ENCODE results near the gene MDFIC.

MDFIC gene

GRCh38 chr7:114972567-114972966 is 50.7 kb downstream of the MDFIC start:
- H3K4me1 Mint-ChIP-seq = peaks cover 5% of the 10 kb centered on the region
- DNase-seq = no peak
- H3K27me3 Mint-ChIP-seq (ENCODE audit: low read depth, poor library complexity) = no peaks in the 10 kb centered on the region
- no peak for TF ChIP-seq CTCF (IDR thresholded peaks at IDR 0.05)
- no peaks in the 10 kb centered on the region for H3K36me3 Mint-ChIP-seq (ENCODE audit: low read depth)
- H3K27ac Mint-ChIP-seq = no peak overlapping the region
- H3K4me3 Mint-ChIP-seq = no peak overlapping the region
- H3K9me3 Mint-ChIP-seq = no peaks in the 10 kb centered on the region

GRCh38 chr7:114973147-114973546 is 51.3 kb downstream of the MDFIC start:
- no peak for TF ChIP-seq CTCF (IDR thresholded peaks at IDR 0.05)
- Mint-ChIP-seq H3K4me1 (peaks cover 5% of the 10 kb centered on the region), H3K9me3 (no peaks in the 10 kb centered on the region), H3K27me3 (ENCODE audit: low read depth, poor library complexity) (no peaks in the 10 kb centered on the region), H3K4me3 (no peak overlapping the region), H3K27ac (no peak overlapping the region), H3K36me3 (ENCODE audit: low read depth) (no peaks in the 10 kb centered on the region)
- no peak for DNase-seq

GRCh38 chr7:114975401-114975800 is 53.5 kb downstream of the MDFIC start:
- Mint-ChIP-seq H3K27me3 (ENCODE audit: low read depth, poor library complexity) (no peaks in the 10 kb centered on the region), H3K9me3 (no peaks in the 10 kb centered on the region), H3K27ac (no peak overlapping the region), H3K4me3 (no peak overlapping the region), H3K4me1 (peaks cover 5% of the 10 kb centered on the region), H3K36me3 (ENCODE audit: low read depth) (peaks cover 5% of the 10 kb centered on the region)
- TF ChIP-seq CTCF (IDR thresholded peaks at IDR 0.05) = no peak
- DNase-seq = no peak

- H3K27me3 Mint-ChIP-seq (ENCODE audit: low read depth, poor library complexity) = no peaks in the 10 kb centered on the region
- peaks cover 6% of the 10 kb centered on the region for H3K36me3 Mint-ChIP-seq (ENCODE audit: low read depth)
- H3K27ac Mint-ChIP-seq = no peak overlapping the region
- no peak for TF ChIP-seq CTCF (IDR thresholded peaks at IDR 0.05)
- no peaks in the 10 kb centered on the region for H3K9me3 Mint-ChIP-seq
- H3K4me3 Mint-ChIP-seq = no peak overlapping the region
- DNase-seq = no peak
- peaks cover 5% of the 10 kb centered on the region for H3K4me1 Mint-ChIP-seq
Observed at GRCh38 chr7:114976666-114977065, 54.8 kb downstream of the MDFIC start.

GRCh38 chr7:114977277-114977676 is 55.4 kb downstream of the MDFIC start:
- TF ChIP-seq CTCF (IDR thresholded peaks at IDR 0.05) = no peak
- Mint-ChIP-seq H3K4me3 (no peak overlapping the region), H3K36me3 (ENCODE audit: low read depth) (peaks cover 6% of the 10 kb centered on the region), H3K27ac (no peak overlapping the region), H3K4me1 (peaks cover 5% of the 10 kb centered on the region), H3K9me3 (no peaks in the 10 kb centered on the region), H3K27me3 (ENCODE audit: low read depth, poor library complexity) (no peaks in the 10 kb centered on the region)
- no peak for DNase-seq

- Mint-ChIP-seq H3K27ac (no peak overlapping the region), H3K36me3 (ENCODE audit: low read depth) (peaks cover 10% of the 10 kb centered on the region), H3K27me3 (ENCODE audit: low read depth, poor library complexity) (no peaks in the 10 kb centered on the region), H3K9me3 (no peaks in the 10 kb centered on the region), H3K4me3 (no peak overlapping the region), H3K4me1 (peaks cover 5% of the 10 kb centered on the region)
- TF ChIP-seq CTCF (IDR thresholded peaks at IDR 0.05) = no peak
- DNase-seq = no peak
Observed at GRCh38 chr7:114979388-114979787, 57.5 kb downstream of the MDFIC start.
